Smooth muscle cell of trachea (primary cell): ENCODE results near the gene TSPAN15. TPM values are rescaled to one million over a fixed set of nuclear protein-coding genes. Genes with fewer than 3 reads are reported as not detected.

Experiments
- total RNA-seq: library from RNA; depleted of rRNA; stranded (reverse); fragments of >200 nt; gene quantifications from 2 replicates; pipeline ENCODE4 v1.2.1, GENCODE V29; 2014

Gene TSPAN15
- total RNA-seq: 0.44 TPM in 1 of 2 replicates, not detected in the other

GRCh38 chr10:69451209-69451783 lies at the start of gene TSPAN15:
TSS of gene TSPAN15 (plus strand) at chr10:69451465. CDS start at chr10:69451595, 130 bp downstream.

GRCh38 chr10:69416695-69417094 lies 34.6 kb upstream of the TSPAN15 start, which contains the start of gene TACR2:
TSS of gene TACR2 (minus strand) at chr10:69416918. CDS start at chr10:69416323, 595 bp downstream.

Other genes starting within 250 kb of the TSPAN15 start
- gene HKDC1, start 231.1 kb upstream of the TSPAN15 start, total RNA-seq: under 0.01 and 0.50 TPM in 2 replicates
- gene HK1, start 173.0 kb upstream of the TSPAN15 start, total RNA-seq: 128 and 135 TPM in 2 replicates
- not detected in 2 replicates for gene TACR2, start 34.5 kb upstream of the TSPAN15 start, total RNA-seq
- gene NEUROG3, start 122.0 kb downstream of the TSPAN15 start, total RNA-seq: not detected in 2 replicates
- gene FAM241B, start 178.8 kb downstream of the TSPAN15 start, total RNA-seq: 0.29 TPM in 1 of 2 replicates, not detected in the other